ENCODE results near the gene TMED8. TPM values are rescaled to one million over a fixed set of nuclear protein-coding genes. Genes with fewer than 3 reads are reported as not detected.

TMED8 gene
- total and polyA plus RNA-seq, 12 donors: 4.8 to 23.6 (median 19.9) TPM

GRCh38 chr14:77306851-77307496 lies 69.9 kb downstream of the TMED8 start:
- H3K9me3 ChIP-seq (replicated peaks in 1 of 3): no peaks in the 10 kb centered on the region
- TF ChIP-seq POLR2A (IDR thresholded peaks at IDR 0.05) (no peak), CTCF (IDR thresholded peaks at IDR 0.05) (no peak)
- intact Hi-C loops (cut with DNase I): no loop called here
- no peaks in the 10 kb centered on the region for H3K36me3 ChIP-seq (replicated peaks in 1 of 2)
- H3K4me1 ChIP-seq (replicated peaks in 1 of 2): peaks cover 5 to 37% of the 10 kb centered on the region in 2 donors
- 28 to 38% (median 33%) methylated on average over 3 of the region's 3 CpGs for WGBS, 4 donors
- no peak for DNase-seq
- H3K27me3 ChIP-seq: no peaks in the 10 kb centered on the region
- H3K27ac ChIP-seq: no peak overlapping the region
- H3K4me3 ChIP-seq: no peak overlapping the region

GRCh38 chr14:77306416-77306815 lies 70.5 kb downstream of the TMED8 start:
- no peak for TF ChIP-seq POLR2A (IDR thresholded peaks at IDR 0.05)
- TF ChIP-seq CTCF (IDR thresholded peaks at IDR 0.05): no peak
- no peak overlapping the region for H3K4me3 ChIP-seq
- no peak for DNase-seq
- intact Hi-C loops (cut with DNase I): no loop called here
- no peaks in the 10 kb centered on the region for H3K27me3 ChIP-seq
- WGBS, 4 donors: 77 to 89% (median 87%) methylated on average over 3 of the region's 3 CpGs
- H3K36me3 ChIP-seq (replicated peaks in 1 of 2): no peaks in the 10 kb centered on the region
- H3K9me3 ChIP-seq (replicated peaks in 1 of 3): no peaks in the 10 kb centered on the region
- H3K4me1 ChIP-seq (replicated peaks in 1 of 2): peaks cover 5 to 37% of the 10 kb centered on the region in 2 donors
- H3K27ac ChIP-seq: no peak overlapping the region

GRCh38 chr14:77305696-77306095 lies 71.2 kb downstream of the TMED8 start:
- no peaks in the 10 kb centered on the region for H3K36me3 ChIP-seq (replicated peaks in 1 of 2)
- intact Hi-C loops (cut with DNase I): no loop called here
- peaks cover 5 to 37% of the 10 kb centered on the region in 2 donors for H3K4me1 ChIP-seq (replicated peaks in 1 of 2)
- TF ChIP-seq CTCF (IDR thresholded peaks at IDR 0.05): no peak
- TF ChIP-seq POLR2A (IDR thresholded peaks at IDR 0.05): no peak
- WGBS, 4 donors: 51 to 71% (median 56%) methylated on average over 4 of the region's 4 CpGs
- no peaks in the 10 kb centered on the region for H3K27me3 ChIP-seq
- no peaks in the 10 kb centered on the region for H3K9me3 ChIP-seq (replicated peaks in 1 of 3)
- no peak overlapping the region for H3K27ac ChIP-seq
- peak in 2 of 7 donors; percentile 39 to 46 for DNase-seq
- no peak overlapping the region for H3K4me3 ChIP-seq

- Histone ChIP-seq H3K9me3 (replicated peaks in 1 of 3) (no peaks in the 10 kb centered on the region), H3K4me3 (no peak overlapping the region), H3K27me3 (no peaks in the 10 kb centered on the region), H3K36me3 (replicated peaks in 1 of 2) (no peaks in the 10 kb centered on the region), H3K4me1 (replicated peaks in 1 of 2) (peaks cover 5 to 37% of the 10 kb centered on the region in 2 donors), H3K27ac (peak overlapping the region; percentile 66 to 92 (median 86))
- DNase-seq: peak; percentile 63 to 83 (median 79)
- WGBS, 4 donors: 46 to 51% (median 49%) methylated on average over 4 of the region's 4 CpGs
- intact Hi-C loops (cut with DNase I): no loop called here
- TF ChIP-seq POLR2A (IDR thresholded peaks at IDR 0.05) (peak in 1 of 2 donors; percentile 2), CTCF (IDR thresholded peaks at IDR 0.05) (no peak)
Observed at GRCh38 chr14:77303417-77304156, 73.3 kb downstream of the TMED8 start.

All from adrenal gland (tissue), 12 donors.